Testis (tissue), 3 donors: ENCODE data around the gene TNFSF8. TPM values are rescaled to one million over a fixed set of nuclear protein-coding genes. Genes with fewer than 3 reads are reported as not detected.

Experiments used
- DNase-seq: peaks from one replicate; pipeline ENCODE4 v3.0.0-alpha.2; 2019
- H3K27ac ChIP-seq, 2 donors: fragments of 200-600 bp; sonication (generic); one replicate each; pipeline ENCODE4 v1.5.1; 2019
- H3K27me3 ChIP-seq: fragments of 200-600 bp; sonication (generic); one replicate; pipeline ENCODE4 v1.5.1; 2019
- H3K36me3 ChIP-seq: fragments of 200-600 bp; sonication (generic); one replicate; pipeline ENCODE4 v1.5.1; 2017; ENCODE audit warnings: low read depth; ENCODE audit errors: missing control alignments
- H3K4me1 ChIP-seq: fragments of 200-600 bp; sonication (generic); one replicate; pipeline ENCODE4 v1.5.1; 2019
- H3K4me3 ChIP-seq, 2 donors: fragments of 200-600 bp; sonication (generic); one replicate each; pipeline ENCODE4 v1.5.1; 2017 to 2019
- H3K9me3 ChIP-seq: fragments of 200-600 bp; sonication (generic); one replicate; pipeline ENCODE4 v1.5.1; 2017
- CTCF ChIP-seq, 3 experiments: fragments of 450-650 bp in 2 of 3; fragments of 200-600 bp in 1 of 3; sonication (generic) in 1 of 3; IDR thresholded peaks; one replicate each; pipeline ENCODE4 v1.5.1; 2016 to 2019; ENCODE audit warnings: antibody characterized with exemption in 3 of 3, mild to moderate bottlenecking in 2 of 3, moderate library complexity in 1 of 3
- POLR2A ChIP-seq: fragments of 450-650 bp; IDR thresholded peaks from one replicate; pipeline ENCODE4 v1.6.1; 2017; ENCODE audit warnings: antibody characterized with exemption, mild to moderate bottlenecking, moderate library complexity
- WGBS, 2 donors: methylation state at CpG; one replicate each; pipeline ENCODE4 v1.1.5; 2018; 5-methylcytosine and 5-hydroxymethylcytosine counted together
- intact Hi-C: fragments of 100-400 bp; cut with DNase I; formaldehyde crosslinking; loops from one replicate; pipeline ENCODE4 v1.15.1; 2023; ENCODE audit warnings: low total_unique reads
- polyA plus RNA-seq: library from polyadenylated mRNA; stranded (reverse); fragments of 350-450 nt; fragmentation: Illumina TruSeq; extraction: RNeasy Lipid Tissue Mini Kit (QIAGEN cat#74804); gene quantifications from one replicate; pipeline ENCODE4 v1.2.3, GENCODE V29; 2014; ENCODE audit warnings: low read depth, low replicate concordance; ENCODE audit not compliant: insufficient read depth
- total RNA-seq, 2 donors: library from RNA; depleted of rRNA; stranded (reverse); fragments of >200 nt; gene quantifications; one replicate each; pipeline ENCODE4 v1.2.3, GENCODE V29; 2016

The TNFSF8 gene
- total and polyA plus RNA-seq, 3 donors from 2014 or later = 0.63 to 1.3 (median 1.1) TPM

GRCh38 chr9:114889802-114890224 is 40.6 kb downstream of the TNFSF8 start:
- intact Hi-C loops = no loop called here
- Histone ChIP-seq H3K9me3 (no peaks in the 10 kb centered on the region), H3K27ac (no peak overlapping the region), H3K4me3 (no peak overlapping the region), H3K36me3 (no peaks in the 10 kb centered on the region), H3K4me1 (no peaks in the 10 kb centered on the region), H3K27me3 (no peaks in the 10 kb centered on the region)
- TF ChIP-seq CTCF (IDR thresholded peaks at IDR 0.05) = no peak
- no peak for TF ChIP-seq POLR2A
- 77 to 86% methylated on average over 3 of the region's 3 CpGs for WGBS, 2 donors
- DNase-seq = no peak

GRCh38 chr9:114888607-114889006 is 41.8 kb downstream of the TNFSF8 start:
- Histone ChIP-seq H3K27me3 (no peaks in the 10 kb centered on the region), H3K36me3 (no peaks in the 10 kb centered on the region), H3K4me3 (no peak overlapping the region), H3K27ac (no peak overlapping the region), H3K9me3 (no peaks in the 10 kb centered on the region), H3K4me1 (no peaks in the 10 kb centered on the region)
- intact Hi-C loops = no loop called here
- DNase-seq = no peak
- TF ChIP-seq CTCF (IDR thresholded peaks at IDR 0.05) = no peak
- TF ChIP-seq POLR2A = no peak
- 57 to 61% methylated on average over 2 to 4 of the region's 4 CpGs for WGBS, 2 donors

- no peak overlapping the region for H3K4me3 ChIP-seq
- H3K4me1 ChIP-seq = no peaks in the 10 kb centered on the region
- TF ChIP-seq CTCF (IDR thresholded peaks at IDR 0.05) (no peak), POLR2A (no peak)
- no peaks in the 10 kb centered on the region for H3K27me3 ChIP-seq
- no peaks in the 10 kb centered on the region for H3K9me3 ChIP-seq
- no peaks in the 10 kb centered on the region for H3K36me3 ChIP-seq
- WGBS, 2 donors = 92 to 97% methylated on average over 2 of the region's 2 CpGs
- intact Hi-C loops = no loop called here
- DNase-seq = no peak
- no peak overlapping the region for H3K27ac ChIP-seq
Measured at GRCh38 chr9:114887963-114888362, 42.4 kb downstream of the TNFSF8 start.

- no peak for TF ChIP-seq CTCF (IDR thresholded peaks at IDR 0.05)
- TF ChIP-seq POLR2A = no peak
- Histone ChIP-seq H3K27me3 (no peaks in the 10 kb centered on the region), H3K9me3 (no peaks in the 10 kb centered on the region), H3K4me1 (no peaks in the 10 kb centered on the region), H3K27ac (no peak overlapping the region), H3K4me3 (no peak overlapping the region), H3K36me3 (no peaks in the 10 kb centered on the region)
- intact Hi-C loops = no loop called here
- DNase-seq = no peak
- WGBS, 2 donors = 86 to 92% methylated on average over 8 of the region's 8 CpGs
Measured at GRCh38 chr9:114884787-114885452, 45.5 kb downstream of the TNFSF8 start.

GRCh38 chr9:114883709-114884108 is 46.7 kb downstream of the TNFSF8 start:
- no peak for TF ChIP-seq POLR2A
- no peak for TF ChIP-seq CTCF (IDR thresholded peaks at IDR 0.05)
- DNase-seq = no peak
- H3K27ac ChIP-seq = no peak overlapping the region
- H3K9me3 ChIP-seq = no peaks in the 10 kb centered on the region
- H3K4me3 ChIP-seq = no peak overlapping the region
- WGBS, 2 donors = 79 to 88% methylated on average over 1 of the region's 1 CpG
- no peaks in the 10 kb centered on the region for H3K36me3 ChIP-seq
- no peaks in the 10 kb centered on the region for H3K4me1 ChIP-seq
- intact Hi-C loops = no loop called here
- H3K27me3 ChIP-seq = no peaks in the 10 kb centered on the region
